H9 (cell line): Measurements from ENCODE around the gene MAP1B. TPM values are rescaled to one million over a fixed set of nuclear protein-coding genes. Genes with fewer than 3 reads are reported as not detected.

Experiments used
- DNase-seq: peaks from one replicate; pipeline ENCODE4 v3.0.0-alpha.2; 2017
- H2AFZ ChIP-seq: one replicate; pipeline ENCODE4 v1.6.1; 2013; ENCODE audit warnings: mild to moderate bottlenecking, low read length, control low read depth, moderate library complexity
- H2AK5ac ChIP-seq: 2 replicates; pipeline ENCODE4 v1.6.1; 2013; ENCODE audit warnings: low read length, control low read depth, mixed read lengths; ENCODE audit not compliant: insufficient read length
- H2BK120ac ChIP-seq: one replicate; pipeline ENCODE4 v1.6.1; 2013; ENCODE audit warnings: low read depth, mild to moderate bottlenecking, low read length, control low read depth, inconsistent platforms; ENCODE audit not compliant: poor library complexity, severe bottlenecking
- H2BK12ac ChIP-seq: 2 replicates; pipeline ENCODE4 v1.6.1; 2013; ENCODE audit warnings: low read length, control low read depth, mixed read lengths, low read depth; ENCODE audit not compliant: insufficient read length
- H2BK15ac ChIP-seq: 2 replicates; pipeline ENCODE4 v1.6.1; 2013; ENCODE audit warnings: low read depth, low read length, control low read depth
- H2BK20ac ChIP-seq: one replicate; pipeline ENCODE4 v1.6.1; 2013; ENCODE audit warnings: low read depth, mild to moderate bottlenecking, low read length, control low read depth, inconsistent platforms; ENCODE audit not compliant: poor library complexity, severe bottlenecking
- H2BK5ac ChIP-seq: 2 replicates; pipeline ENCODE4 v1.6.1; 2013; ENCODE audit warnings: low read length, control low read depth, mixed read lengths; ENCODE audit not compliant: insufficient read length
- H3K14ac ChIP-seq: 2 replicates; pipeline ENCODE4 v1.6.1; 2013; ENCODE audit warnings: low read length, control low read depth; ENCODE audit not compliant: insufficient read depth
- H3K18ac ChIP-seq: 2 replicates; pipeline ENCODE4 v1.6.1; 2013; ENCODE audit warnings: low read depth, mild to moderate bottlenecking, mixed read lengths, low read length, control low read depth; ENCODE audit not compliant: insufficient read length
- H3K23ac ChIP-seq: 2 replicates; pipeline ENCODE4 v1.6.1; 2013; ENCODE audit warnings: low read length, control low read depth, mixed read lengths, low read depth; ENCODE audit not compliant: insufficient read length
- H3K23me2 ChIP-seq: 2 replicates; pipeline ENCODE4 v1.6.1; 2013; ENCODE audit warnings: low read depth, mild to moderate bottlenecking, mixed read lengths, low read length, control low read depth; ENCODE audit not compliant: insufficient read length, poor library complexity, severe bottlenecking
- H3K27ac ChIP-seq: 2 replicates; pipeline ENCODE4 v1.5.1; 2013; ENCODE audit warnings: low read length, control low read depth, mixed read lengths, low read depth; ENCODE audit not compliant: insufficient read length
- H3K27me3 ChIP-seq: 2 replicates; pipeline ENCODE4 v1.6.1; 2013; ENCODE audit warnings: low read length, control low read depth, inconsistent platforms; ENCODE audit not compliant: insufficient read depth
- H3K4ac ChIP-seq: 2 replicates; pipeline ENCODE4 v1.6.1; 2013; ENCODE audit warnings: low read depth, mild to moderate bottlenecking, control low read depth, inconsistent platforms, low read length, moderate library complexity
- H3K4me1 ChIP-seq: 2 replicates; pipeline ENCODE4 v1.6.1; 2013; ENCODE audit warnings: low read length, control low read depth, inconsistent platforms; ENCODE audit not compliant: insufficient read depth
- H3K4me2 ChIP-seq: 2 replicates; pipeline ENCODE4 v1.6.1; 2013; ENCODE audit warnings: low read length, control low read depth, mixed read lengths; ENCODE audit not compliant: insufficient read length, insufficient read depth
- H3K56ac ChIP-seq: 2 replicates; pipeline ENCODE4 v1.6.1; 2013; ENCODE audit warnings: low read depth, mild to moderate bottlenecking, mixed read lengths, low read length, control low read depth; ENCODE audit not compliant: insufficient read length
- H3K79me1 ChIP-seq: 2 replicates; pipeline ENCODE4 v1.6.1; 2013; ENCODE audit warnings: low read depth, mild to moderate bottlenecking, moderate library complexity, low read length, control low read depth, inconsistent platforms; ENCODE audit not compliant: insufficient read depth, poor library complexity, severe bottlenecking
- H3K79me2 ChIP-seq: 2 replicates; pipeline ENCODE4 v1.6.1; 2013; ENCODE audit warnings: low read length, control low read depth, inconsistent platforms; ENCODE audit not compliant: insufficient read depth
- H3K9ac ChIP-seq: 2 replicates; pipeline ENCODE4 v1.6.1; 2013; ENCODE audit warnings: low read length, control low read depth, mixed read lengths; ENCODE audit not compliant: insufficient read length; ENCODE audit errors: extremely low read depth
- H3K9me3 ChIP-seq: one replicate; pipeline ENCODE4 v1.6.1; 2013; ENCODE audit warnings: low read depth, low read length, inconsistent platforms; ENCODE audit not compliant: control insufficient read depth
- H3T11ph ChIP-seq: one replicate; pipeline ENCODE4 v1.6.1; 2013; ENCODE audit warnings: mild to moderate bottlenecking, low read length, control low read depth, inconsistent platforms
- H4K20me1 ChIP-seq: one replicate; pipeline ENCODE4 v1.6.1; 2013; ENCODE audit not compliant: control insufficient read depth, insufficient read length, insufficient read depth
- H4K5ac ChIP-seq: 2 replicates; pipeline ENCODE4 v1.6.1; 2013; ENCODE audit warnings: low read depth, mild to moderate bottlenecking, mixed read lengths, low read length, control low read depth; ENCODE audit not compliant: insufficient read length
- H4K8ac ChIP-seq: replicated peaks from 2 replicates; pipeline ENCODE4 v1.6.1; 2013; ENCODE audit warnings: low read length, control low read depth, mixed read lengths, low read depth; ENCODE audit not compliant: insufficient read length
- H4K91ac ChIP-seq: 2 replicates; pipeline ENCODE4 v1.6.1; 2013; ENCODE audit warnings: low read depth, mild to moderate bottlenecking, moderate library complexity, mixed read lengths, low read length, control low read depth; ENCODE audit not compliant: insufficient read length
- H3K27ac Mint-ChIP-seq, 3 experiments: 2 replicates in 2 of 3; 3 replicates in 1 of 3; pipeline ENCODE4 v1.8.0; 2020 to 2021; ENCODE audit warnings: mixed read lengths in 3 of 3, mild to moderate bottlenecking in 1 of 3, moderate library complexity in 1 of 3
- H3K27me3 Mint-ChIP-seq: 2 replicates; pipeline ENCODE4 v1.8.0; 2021; ENCODE audit warnings: low read depth, mild to moderate bottlenecking, moderate library complexity, mixed read lengths
- H3K36me3 Mint-ChIP-seq, 3 experiments: 2 replicates in 2 of 3; 3 replicates in 1 of 3; pipeline ENCODE4 v1.8.0; 2020 to 2021; ENCODE audit warnings: low read depth in 3 of 3, mixed read lengths in 3 of 3; ENCODE audit not compliant: insufficient read depth in 1 of 3
- H3K4me1 Mint-ChIP-seq, 2 experiments: 2 replicates each; pipeline ENCODE4 v1.8.0; 2020; ENCODE audit warnings: mixed read lengths in 2 of 2
- H3K4me3 Mint-ChIP-seq, 2 experiments: 2 replicates in 1 of 2; 3 replicates in 1 of 2; pipeline ENCODE4 v1.8.0; 2020 to 2021; ENCODE audit warnings: mild to moderate bottlenecking in 2 of 2, mixed read lengths in 2 of 2, moderate library complexity in 1 of 2
- H3K9me3 Mint-ChIP-seq, 2 experiments: 2 replicates in 1 of 2; 3 replicates in 1 of 2; pipeline ENCODE4 v1.8.0; 2020; ENCODE audit warnings: mild to moderate bottlenecking in 2 of 2, mixed read lengths in 2 of 2, moderate library complexity in 1 of 2
- CTCF ChIP-seq: fragments of 200-600 bp; sonication (generic); conservative IDR thresholded peaks from 3 replicates; pipeline ENCODE4 v1.8.0; 2021; ENCODE audit warnings: antibody characterized with exemption, mild to moderate bottlenecking
- WGBS: extraction: QIAGEN DNeasy Blood & Tissue Kit; methylation state at CpG from one replicate; pipeline ENCODE4 v1.1.7; 2013; ENCODE audit warnings: missing lambda C conversion rate, low lambda C conversion rate, mixed read lengths; ENCODE audit not compliant: insufficient read length; ENCODE audit errors: extremely low coverage; 5-methylcytosine and 5-hydroxymethylcytosine counted together
- total RNA-seq: library from RNA; stranded (reverse); gene quantifications from 2 replicates; pipeline ENCODE4 v1.2.1, GENCODE V29; 2021

MAP1B gene
- total RNA-seq, 1 experiment from 2014 or later: 67.5 TPM

- DNase-seq: no peak
- Mint-ChIP-seq H3K36me3 (peaks cover 24 to 49% (median 47%) of the 10 kb centered on the region in 3 experiments; a peak in 6 of 7 replicates), H3K4me1 (peaks cover 37 to 47% of the 10 kb centered on the region in 2 experiments)
Observed at GRCh38 chr5:72183101-72183520, 75.8 kb downstream of the MAP1B start.

More at GRCh38 chr5:72183101-72183520, 75.8 kb downstream of the MAP1B start:
- Histone ChIP-seq H2BK15ac (no peak overlapping the region), H3K9me3 (no peaks in the 10 kb centered on the region), H3K79me1 (no peaks in the 10 kb centered on the region), H3K14ac (peak overlapping the region; percentile 4; the same call in 1 of the 2 replicates), H3K9ac (no peak overlapping the region), H2BK12ac (no peak overlapping the region), H3K27ac (no peak overlapping the region), H3K4me2 (no peak overlapping the region), H4K91ac (no peak overlapping the region), H4K5ac (no peak overlapping the region), H4K20me1 (no peaks in the 10 kb centered on the region), H3K4me1 (peaks cover 6% of the 10 kb centered on the region; the same call in 1 of the 2 replicates), H2BK5ac (no peak overlapping the region), H3K23ac (no peak overlapping the region), H2BK120ac (no peak overlapping the region), H3T11ph (no peak overlapping the region), H3K18ac (no peak overlapping the region), H2AFZ (no peak overlapping the region), H3K27me3 (no peaks in the 10 kb centered on the region), H3K23me2 (no peaks in the 10 kb centered on the region), H2BK20ac (no peak overlapping the region), H3K56ac (no peak overlapping the region), H2AK5ac (no peak overlapping the region), H3K4ac (no peak overlapping the region), H4K8ac (no peak overlapping the region), H3K79me2 (no peaks in the 10 kb centered on the region; the same call in 1 of the 2 replicates)
- no CpG with 5 or more reads among the region's 7 CpGs for WGBS
- no peak overlapping the region for H3K4me3 Mint-ChIP-seq
- peak overlapping the region; percentile 22 to 82 (median 41); a peak in 4 of 7 replicates for H3K27ac Mint-ChIP-seq
- H3K27me3 Mint-ChIP-seq: no peaks in the 10 kb centered on the region
- no peak for TF ChIP-seq CTCF
- H3K9me3 Mint-ChIP-seq: no peaks in the 10 kb centered on the region
